K562 (cell line): ENCODE results near the gene MYOZ3.

Experiments used
- CTCF ChIP-seq, 3 experiments: IDR thresholded peaks in 2 of 3; conservative IDR thresholded peaks in 1 of 3; 2 replicates each; pipeline ENCODE4 v1.5.1; 2011 to 2012; ENCODE audit warnings: low read length in 3 of 3, mild to moderate bottlenecking in 3 of 3, control low read depth in 2 of 3, improper control_type of control experiment in 1 of 3, inconsistent platforms in 1 of 3, low read depth in 1 of 3, mixed read lengths in 1 of 3, moderate library complexity in 1 of 3; ENCODE audit not compliant: insufficient read depth in 2 of 3
- EGR1 ChIP-seq: fragments of 450-650 bp; conservative IDR thresholded peaks from 2 replicates; pipeline ENCODE4 v1.6.1; 2017; ENCODE audit warnings: mild to moderate bottlenecking
- FOXK1 ChIP-seq: sonication (generic); formaldehyde crosslinking; IDR thresholded peaks from 2 replicates; pipeline ENCODE4 v1.8.0; 2022; ENCODE audit warnings: missing genetic modification reagents, mild to moderate bottlenecking, borderline replicate concordance
- FOXP1 ChIP-seq: sonication (generic); formaldehyde crosslinking; IDR thresholded peaks from 2 replicates; pipeline ENCODE4 v1.8.0; 2022; ENCODE audit warnings: mild to moderate bottlenecking, missing genetic modification reagents
- MTA2 ChIP-seq: fragments of 450-650 bp; IDR thresholded peaks from 2 replicates; pipeline ENCODE4 v1.6.1; 2016; ENCODE audit warnings: low read depth
- POLR2A ChIP-seq: fragments of 450-650 bp; conservative IDR thresholded peaks from 2 replicates; pipeline ENCODE4 v1.6.1; 2016
- SAFB ChIP-seq: fragments of 200-400 bp; formaldehyde crosslinking; IDR thresholded peaks from 2 replicates; pipeline ENCODE4 v1.6.1; 2017; ENCODE audit warnings: low read depth, low read length, borderline replicate concordance
- ZNF184 ChIP-seq: sonication (generic); formaldehyde crosslinking; IDR thresholded peaks from 2 replicates; pipeline ENCODE4 v1.5.0; 2020; ENCODE audit warnings: missing genetic modification reagents

GRCh38 chr5:150710165-150710564 lies 49.1 kb downstream of the MYOZ3 start:
- no peak for TF ChIP-seq MTA2
- no peak for TF ChIP-seq POLR2A
- TF ChIP-seq FOXK1 (CRISPR knock-in tag) = no peak
- TF ChIP-seq FOXP1 = no peak
- TF ChIP-seq EGR1 = no peak
- TF ChIP-seq ZNF184 (CRISPR knock-in tag) = no peak
- TF ChIP-seq CTCF (IDR thresholded peaks at IDR 0.05 in 2 of 3, conservative IDR thresholded peaks at IDR 0.05 in 1 of 3; ENCODE audit: insufficient read depth in 2 of 3, low read depth in 1 of 3, low read length in 3 of 3) = peak; percentile 10 to 49 (median 24); a peak in 2 of 6 replicates
- no peak for TF ChIP-seq SAFB
